HEK293 (cell line): ENCODE measurements around the gene COL6A2.

Experiments used
- CTCF ChIA-PET: fragments of 350-600 bp; formaldehyde crosslinking; extraction: SDS; loops from one replicate; lab custom pipeline; 2021; ENCODE audit warnings: antibody characterized with exemption; lab: Yijun Ruan, JAX
- POLR2A ChIA-PET: fragments of 300-600 bp; formaldehyde crosslinking; extraction: SDS; loops from one replicate; lab custom pipeline; 2020; ENCODE audit warnings: antibody characterized with exemption, inconsistent platforms; lab: Yijun Ruan, JAX
- H3K27ac ChIP-seq: fragments of 200-500 bp; sonication (Bioruptor generic); 2 replicates; pipeline ENCODE4 v1.5.1; 2014; ENCODE audit warnings: low read depth, low read length, control low read depth, inconsistent platforms; ENCODE audit errors: extremely low read depth
- H3K36me3 ChIP-seq, 2 experiments: fragments of 200-500 bp in 1 of 2; sonication (Bioruptor generic) in 1 of 2; 1 replicate in 1 of 2; 2 replicates in 1 of 2; pipeline ENCODE4 v1.5.1; 2014 to 2017; ENCODE audit warnings: inconsistent platforms in 2 of 2, low read length in 2 of 2; ENCODE audit not compliant: control insufficient read depth in 2 of 2, insufficient read depth in 1 of 2
- H3K4me1 ChIP-seq: fragments of 200-500 bp; sonication (Bioruptor generic); 2 replicates; pipeline ENCODE4 v1.5.1; 2014; ENCODE audit warnings: mild to moderate bottlenecking, low read length, inconsistent platforms; ENCODE audit not compliant: control insufficient read depth, insufficient read depth
- H3K4me3 ChIP-seq: 2 replicates; pipeline ENCODE4 v1.5.1; 2011; ENCODE audit warnings: low read depth, mild to moderate bottlenecking, control low read depth, low read length, moderate library complexity
- H3K9me3 ChIP-seq: fragments of 200-500 bp; sonication (Bioruptor generic); 2 replicates; pipeline ENCODE4 v1.5.1; 2014; ENCODE audit warnings: low read depth, low read length, inconsistent platforms; ENCODE audit not compliant: control insufficient read depth, insufficient read depth
- GLIS1 ChIP-seq: fragments of 450-650 bp; formaldehyde crosslinking; IDR thresholded peaks from 2 replicates; pipeline ENCODE4 v1.5.1; 2016; ENCODE audit warnings: missing biosample characterization, missing genetic modification characterization
- KLF8 ChIP-seq: fragments of 450-650 bp; formaldehyde crosslinking; IDR thresholded peaks from 2 replicates; pipeline ENCODE4 v1.5.1; 2016; ENCODE audit warnings: missing biosample characterization, missing genetic modification characterization
- ZBTB10 ChIP-seq: fragments of 450-650 bp; formaldehyde crosslinking; IDR thresholded peaks from 2 replicates; pipeline ENCODE4 v1.5.1; 2016; ENCODE audit warnings: missing biosample characterization, missing genetic modification characterization
- ZBTB17 ChIP-seq: fragments of 450-650 bp; formaldehyde crosslinking; IDR thresholded peaks from 2 replicates; pipeline ENCODE4 v1.5.1; 2016; ENCODE audit warnings: missing biosample characterization, missing genetic modification characterization
- ZBTB20 ChIP-seq: fragments of 450-650 bp; formaldehyde crosslinking; IDR thresholded peaks from 2 replicates; pipeline ENCODE4 v1.5.1; 2016; ENCODE audit warnings: missing biosample characterization, missing genetic modification characterization
- ZBTB49 ChIP-seq: fragments of 450-650 bp; formaldehyde crosslinking; IDR thresholded peaks from 2 replicates; pipeline ENCODE4 v1.5.1; 2016; ENCODE audit warnings: missing biosample characterization, missing genetic modification characterization, low read depth
- ZIC2 ChIP-seq: fragments of 450-650 bp; formaldehyde crosslinking; IDR thresholded peaks from 2 replicates; pipeline ENCODE4 v1.5.1; 2016; ENCODE audit warnings: missing biosample characterization, missing genetic modification characterization
- ZNF211 ChIP-seq: fragments of 450-650 bp; formaldehyde crosslinking; IDR thresholded peaks from 2 replicates; pipeline ENCODE4 v1.5.1; 2016; ENCODE audit warnings: low read depth, missing biosample characterization, missing genetic modification characterization
- ZNF280C ChIP-seq: fragments of 450-650 bp; formaldehyde crosslinking; IDR thresholded peaks from 2 replicates; pipeline ENCODE4 v1.5.1; 2016; ENCODE audit warnings: missing biosample characterization, missing genetic modification characterization
- ZNF292 ChIP-seq: fragments of 450-650 bp; formaldehyde crosslinking; IDR thresholded peaks from 2 replicates; pipeline ENCODE4 v1.5.1; 2016; ENCODE audit warnings: low read depth, missing biosample characterization, missing genetic modification characterization, borderline replicate concordance
- ZNF311 ChIP-seq: fragments of 450-650 bp; formaldehyde crosslinking; IDR thresholded peaks from 2 replicates; pipeline ENCODE4 v1.5.1; 2017; ENCODE audit warnings: missing biosample characterization, missing genetic modification characterization, borderline replicate concordance
- ZNF48 ChIP-seq: fragments of 450-650 bp; formaldehyde crosslinking; IDR thresholded peaks from 2 replicates; pipeline ENCODE4 v1.5.1; 2016; ENCODE audit warnings: missing biosample characterization, missing genetic modification characterization
- ZNF513 ChIP-seq: fragments of 450-650 bp; IDR thresholded peaks from 2 replicates; pipeline ENCODE4 v1.5.1; 2018; ENCODE audit warnings: missing biosample characterization, missing genetic modification characterization
- ZNF571 ChIP-seq: fragments of 450-650 bp; formaldehyde crosslinking; IDR thresholded peaks from 2 replicates; pipeline ENCODE4 v1.5.0; 2017; ENCODE audit warnings: missing biosample characterization, missing genetic modification characterization
- ZNF792 ChIP-seq: fragments of 450-650 bp; formaldehyde crosslinking; IDR thresholded peaks from 2 replicates; pipeline ENCODE4 v1.5.1; 2016; ENCODE audit warnings: missing biosample characterization, missing genetic modification characterization
- ZSCAN4 ChIP-seq: fragments of 450-650 bp; formaldehyde crosslinking; IDR thresholded peaks from 2 replicates; pipeline ENCODE4 v1.5.1; 2017; ENCODE audit warnings: missing biosample characterization, missing genetic modification characterization
- ZSCAN5A ChIP-seq: fragments of 450-650 bp; formaldehyde crosslinking; IDR thresholded peaks from 2 replicates; pipeline ENCODE4 v1.5.1; 2016; ENCODE audit warnings: missing biosample characterization, missing genetic modification characterization

The COL6A2 gene

GRCh38 chr21:46078322-46078977 is 19.5 kb upstream of the COL6A2 start:
- ChIA-PET CTCF (no interaction called here), POLR2A (no interaction called here)
- H3K9me3 ChIP-seq = no peaks in the 10 kb centered on the region
- no peaks in the 10 kb centered on the region for H3K36me3 ChIP-seq
- TF ChIP-seq ZBTB49 (tag by site-specific recombination) (no peak), ZBTB17 (tag by site-specific recombination) (peak; percentile 95)
- no peaks in the 10 kb centered on the region for H3K4me1 ChIP-seq
- H3K4me3 ChIP-seq = no peak overlapping the region
- H3K27ac ChIP-seq = no peak overlapping the region

- CTCF ChIA-PET = no interaction called here
- no peaks in the 10 kb centered on the region for H3K9me3 ChIP-seq
- POLR2A ChIA-PET = no interaction called here
- H3K4me1 ChIP-seq = no peaks in the 10 kb centered on the region
- no peak overlapping the region for H3K27ac ChIP-seq
- TF ChIP-seq ZNF513 (tag by site-specific recombination) (no peak), ZBTB17 (tag by site-specific recombination) (peak; percentile 14; the same call in 1 of the 2 replicates)
- H3K36me3 ChIP-seq = no peaks in the 10 kb centered on the region
- H3K4me3 ChIP-seq = no peak overlapping the region
Measured at GRCh38 chr21:46078978-46079351, 18.9 kb upstream of the COL6A2 start.

GRCh38 chr21:46079352-46080170 is 18.4 kb upstream of the COL6A2 start:
- Histone ChIP-seq H3K9me3 (no peaks in the 10 kb centered on the region), H3K4me1 (no peaks in the 10 kb centered on the region), H3K27ac (no peak overlapping the region), H3K36me3 (no peaks in the 10 kb centered on the region), H3K4me3 (no peak overlapping the region)
- POLR2A ChIA-PET = no interaction called here
- CTCF ChIA-PET = no interaction called here
- TF ChIP-seq ZNF571 (tag by site-specific recombination) (no peak), ZNF211 (tag by site-specific recombination) (no peak), KLF8 (no peak), ZIC2 (tag by site-specific recombination) (no peak), ZSCAN5A (tag by site-specific recombination) (no peak), ZNF311 (no peak), ZBTB20 (tag by site-specific recombination) (no peak), ZNF280C (tag by site-specific recombination) (no peak), ZNF292 (tag by site-specific recombination) (no peak), GLIS1 (tag by site-specific recombination) (peak; percentile 47; the same call in 1 of the 2 replicates), ZSCAN4 (peak; percentile 95), ZBTB17 (tag by site-specific recombination) (no peak), ZNF792 (tag by site-specific recombination) (no peak), ZBTB10 (no peak), ZNF48 (tag by site-specific recombination) (peak; percentile 94; the same call in 1 of the 2 replicates)
